Omental fat pad (tissue), 4 donors: Measurements from ENCODE around the gene SERAC1. TPM values are rescaled to one million over a fixed set of nuclear protein-coding genes. Genes with fewer than 3 reads are reported as not detected.
"Not testable (repeated sequence)": the region's sequence is repeated elsewhere in the genome, so short reads cannot be mapped to it uniquely, and the experiment has no call there.

Experiments
- ATAC-seq: fragments of 150-250 bp; one replicate; pipeline ENCODE4 v1.9.1; 2016; ENCODE audit warnings: mild to moderate bottlenecking, moderate library complexity; ENCODE audit not compliant: low FRiP score
- DNase-seq: peaks from one replicate; pipeline ENCODE4 v3.0.0-alpha.2; 2019; ENCODE audit warnings: low spot score
- total RNA-seq, 4 donors: library from RNA; depleted of rRNA; stranded (reverse); fragments of >200 nt; gene quantifications; one replicate each; pipeline ENCODE4 v1.1.0, GENCODE V29; 2016
- TF ChIP-seq, protein P1 (sequence below), 3 donors: fragments of 450-650 bp; IDR thresholded peaks; one replicate each; pipeline ENCODE4 v1.5.1; 2016 to 2017; ENCODE audit warnings: antibody characterized with exemption in 3 of 3, mild to moderate bottlenecking in 3 of 3, moderate library complexity in 2 of 3

The SERAC1 gene
- total RNA-seq, 4 donors from 2014 or later = 5.8 to 8.8 (median 7.4) TPM

DNA sequence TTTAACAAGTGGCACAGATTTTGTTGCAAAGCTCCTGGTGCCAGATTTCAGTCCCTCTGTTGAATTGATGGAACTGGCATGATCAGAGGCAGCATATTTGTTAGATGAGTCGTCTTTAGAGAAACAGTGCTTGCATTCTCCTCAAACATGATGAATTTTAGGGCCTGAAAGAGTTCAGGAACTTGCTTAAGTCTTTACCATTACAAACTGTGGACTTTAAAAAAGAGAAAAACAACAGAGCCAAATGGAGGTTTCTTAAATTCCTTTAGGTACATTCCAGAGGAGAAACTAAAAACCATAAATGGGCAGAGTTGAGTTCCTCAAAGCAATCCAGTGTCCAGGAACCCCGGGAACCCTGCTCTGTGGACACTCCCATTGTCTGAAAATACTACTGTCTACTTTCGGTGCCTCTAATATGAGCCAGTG lies 2.6 kb upstream of the SERAC1 start:
- TF ChIP-seq, protein P1, sequence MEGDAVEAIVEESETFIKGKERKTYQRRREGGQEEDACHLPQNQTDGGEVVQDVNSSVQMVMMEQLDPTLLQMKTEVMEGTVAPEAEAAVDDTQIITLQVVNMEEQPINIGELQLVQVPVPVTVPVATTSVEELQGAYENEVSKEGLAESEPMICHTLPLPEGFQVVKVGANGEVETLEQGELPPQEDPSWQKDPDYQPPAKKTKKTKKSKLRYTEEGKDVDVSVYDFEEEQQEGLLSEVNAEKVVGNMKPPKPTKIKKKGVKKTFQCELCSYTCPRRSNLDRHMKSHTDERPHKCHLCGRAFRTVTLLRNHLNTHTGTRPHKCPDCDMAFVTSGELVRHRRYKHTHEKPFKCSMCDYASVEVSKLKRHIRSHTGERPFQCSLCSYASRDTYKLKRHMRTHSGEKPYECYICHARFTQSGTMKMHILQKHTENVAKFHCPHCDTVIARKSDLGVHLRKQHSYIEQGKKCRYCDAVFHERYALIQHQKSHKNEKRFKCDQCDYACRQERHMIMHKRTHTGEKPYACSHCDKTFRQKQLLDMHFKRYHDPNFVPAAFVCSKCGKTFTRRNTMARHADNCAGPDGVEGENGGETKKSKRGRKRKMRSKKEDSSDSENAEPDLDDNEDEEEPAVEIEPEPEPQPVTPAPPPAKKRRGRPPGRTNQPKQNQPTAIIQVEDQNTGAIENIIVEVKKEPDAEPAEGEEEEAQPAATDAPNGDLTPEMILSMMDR (IDR thresholded peaks at IDR 0.05) = no peak
- DNase-seq (no peak), ATAC-seq (peak; percentile 23)

DNA sequence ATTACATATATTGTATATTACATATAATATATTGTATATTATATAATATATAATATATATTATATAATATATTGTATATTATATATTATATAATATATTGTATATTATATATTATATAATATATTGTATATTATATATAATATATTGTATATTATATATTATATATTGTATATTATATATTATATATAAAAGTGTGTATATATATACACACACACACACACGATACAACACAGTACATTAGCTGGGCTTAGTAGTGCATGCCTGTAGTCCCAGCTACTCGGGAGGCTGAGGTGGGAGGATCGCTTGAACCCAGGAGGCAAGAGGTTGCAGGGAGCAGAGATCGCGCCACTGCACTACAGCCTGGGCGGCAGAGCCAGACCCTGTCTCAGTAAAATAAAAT lies 1.6 kb upstream of the SERAC1 start:
- not testable (repeated sequence) for ATAC-seq, DNase-seq

DNA sequence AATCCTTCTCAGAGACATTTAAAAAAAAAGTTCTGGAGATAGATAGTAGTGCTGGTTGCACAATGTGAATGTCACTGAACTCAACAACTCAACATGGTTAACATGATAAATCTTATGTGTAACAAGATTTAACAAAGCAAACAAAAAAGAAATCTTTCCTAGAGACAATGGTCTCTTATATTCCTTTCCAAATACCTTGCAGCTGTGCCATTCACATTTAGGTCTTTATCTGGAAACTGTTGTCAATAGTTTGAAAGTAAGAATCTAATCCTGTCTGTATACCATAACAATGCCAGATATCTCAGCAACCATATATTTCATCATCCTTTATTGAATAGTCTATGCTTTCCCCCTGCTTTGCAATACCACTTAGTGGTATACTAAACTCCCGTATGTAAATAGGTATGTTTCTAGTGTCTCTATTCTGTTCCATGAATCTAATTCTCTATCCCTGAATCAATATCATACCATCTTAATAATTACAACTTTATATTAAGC lies 2.1 kb downstream of the SERAC1 start:
- ATAC-seq (no peak), DNase-seq (no peak)
- TF ChIP-seq, protein P1 (IDR thresholded peaks at IDR 0.05) = no peak

DNA sequence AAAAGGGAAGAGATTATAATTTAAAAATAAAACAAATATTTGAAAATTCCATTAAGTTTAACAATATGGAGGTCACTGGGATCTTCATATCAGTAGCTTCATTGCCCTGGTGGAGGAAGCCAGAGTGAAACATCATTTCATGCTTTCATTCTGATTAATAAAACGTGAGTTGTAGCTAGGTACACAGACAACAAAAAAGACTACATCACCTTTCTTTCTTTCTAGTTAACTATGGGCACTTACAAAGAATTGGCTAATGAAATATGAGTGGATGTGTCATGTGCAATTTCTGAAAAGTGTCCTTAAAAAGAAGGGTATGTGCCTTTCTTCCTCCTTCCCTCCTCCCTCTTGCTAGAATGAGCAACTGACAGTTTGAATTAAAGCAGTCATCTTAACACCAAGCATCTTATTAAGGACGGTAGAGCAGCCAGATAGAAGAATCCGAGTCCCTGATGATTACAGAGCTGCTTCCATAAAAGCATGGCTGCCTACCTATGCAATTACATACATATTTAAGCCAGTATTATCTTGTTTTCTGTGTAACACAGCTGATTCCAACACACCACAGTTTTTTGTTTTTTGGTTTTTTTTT lies 3.4 kb downstream of the SERAC1 start:
- TF ChIP-seq, protein P1 (IDR thresholded peaks at IDR 0.05) = no peak
- DNase-seq (no peak), ATAC-seq (no peak)

DNA sequence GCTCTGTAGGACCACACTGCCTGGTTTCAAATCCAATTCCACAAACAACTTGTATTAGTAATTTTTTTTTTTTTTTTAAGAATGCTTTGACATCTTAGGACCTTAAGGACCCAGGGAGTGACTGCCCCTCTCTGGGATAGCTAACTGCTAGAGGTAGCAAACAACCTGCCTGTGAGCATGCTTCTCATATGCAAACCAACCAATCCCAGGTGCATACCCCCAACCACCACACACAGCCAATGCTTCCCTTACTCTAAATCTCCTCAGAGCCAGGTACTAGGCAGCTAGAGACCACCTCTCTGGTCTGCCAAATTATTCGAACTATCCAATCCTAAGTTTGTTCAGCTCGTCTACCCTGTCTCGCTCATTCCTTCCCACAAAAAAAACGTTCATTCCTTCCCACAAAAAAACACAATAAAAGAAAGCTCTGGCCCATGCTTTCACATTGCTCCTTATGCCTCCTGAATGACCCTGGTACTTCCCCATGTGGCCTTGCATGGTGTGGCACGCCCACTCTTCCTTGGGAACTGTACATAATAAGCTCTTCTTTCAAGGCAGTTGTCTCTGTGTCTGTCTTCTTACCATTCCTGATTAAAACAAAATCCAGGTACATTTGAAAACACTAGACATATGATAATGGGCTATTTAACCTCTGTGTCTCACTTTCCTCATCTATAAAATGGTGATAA lies 6.4 kb downstream of the SERAC1 start:
- no peak for DNase-seq
- TF ChIP-seq, protein P1 (IDR thresholded peaks at IDR 0.05) = no peak
- no peak for ATAC-seq

DNA sequence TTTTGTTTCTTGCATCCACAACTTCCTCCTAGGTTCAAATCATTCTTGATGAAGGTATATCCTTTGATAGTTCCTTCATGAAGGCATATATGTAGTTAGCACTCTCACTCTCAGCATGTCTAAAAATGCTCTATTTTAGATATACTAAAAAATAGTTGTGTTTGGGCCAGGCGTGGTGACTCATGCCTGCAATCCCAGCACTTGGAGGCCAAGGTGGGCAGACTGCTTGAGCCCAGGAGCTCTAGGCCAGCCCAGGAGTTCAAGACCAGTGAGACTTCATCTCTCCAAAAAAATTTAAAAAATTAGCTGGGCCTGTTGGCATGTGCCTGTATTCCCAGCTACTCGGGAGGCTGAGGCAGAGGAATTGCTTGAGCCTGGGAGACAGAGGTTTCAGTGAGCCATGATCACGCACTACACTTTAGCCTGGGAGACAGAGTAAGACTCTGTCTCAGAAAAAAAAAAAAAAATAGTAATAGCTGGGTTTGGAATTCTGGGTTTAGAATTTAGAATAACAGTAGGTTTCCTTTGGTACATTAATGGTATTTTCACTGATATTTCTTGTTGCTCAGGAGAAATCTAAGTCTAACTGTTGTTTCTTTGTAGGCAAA lies 7.0 kb downstream of the SERAC1 start:
- ATAC-seq (peak; percentile 79), DNase-seq (no peak)
- TF ChIP-seq, protein P1 (IDR thresholded peaks at IDR 0.05) = no peak

DNA sequence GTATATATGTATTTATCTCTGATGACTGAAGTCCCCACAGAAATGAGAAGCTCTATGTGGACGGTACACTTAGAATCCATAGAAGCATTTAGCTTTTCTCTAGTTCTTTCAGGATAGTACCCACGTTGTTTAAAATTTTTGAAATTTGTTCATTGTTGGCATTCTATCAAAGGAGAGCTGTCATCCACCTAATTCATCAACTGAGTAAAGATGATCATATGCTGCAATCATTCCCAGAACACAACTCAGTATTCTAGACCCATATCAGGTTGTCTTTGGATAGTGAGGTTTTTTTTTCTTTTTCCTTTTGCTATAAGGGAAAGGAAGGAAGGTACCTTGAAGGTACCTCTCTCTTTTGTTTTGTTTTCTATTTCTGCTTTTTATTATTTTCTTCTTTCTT lies 9.3 kb downstream of the SERAC1 start:
- TF ChIP-seq, protein P1 (IDR thresholded peaks at IDR 0.05) = no peak
- ATAC-seq = peak; percentile 61

More for the DNA sequence above, 9.3 kb downstream of the SERAC1 start:
- DNase-seq = no peak
